ENCODE measurements around the gene CDK5RAP2. TPM values are rescaled to one million over a fixed set of nuclear protein-coding genes. Genes with fewer than 3 reads are reported as not detected.

CDK5RAP2 gene
- total and polyA plus RNA-seq, 9 of the 15 experiments (the other 6 are each of a cell fraction or from before 2014, with no cell fraction given) = 19.9 to 68.8 (median 42.2) TPM

DNA sequence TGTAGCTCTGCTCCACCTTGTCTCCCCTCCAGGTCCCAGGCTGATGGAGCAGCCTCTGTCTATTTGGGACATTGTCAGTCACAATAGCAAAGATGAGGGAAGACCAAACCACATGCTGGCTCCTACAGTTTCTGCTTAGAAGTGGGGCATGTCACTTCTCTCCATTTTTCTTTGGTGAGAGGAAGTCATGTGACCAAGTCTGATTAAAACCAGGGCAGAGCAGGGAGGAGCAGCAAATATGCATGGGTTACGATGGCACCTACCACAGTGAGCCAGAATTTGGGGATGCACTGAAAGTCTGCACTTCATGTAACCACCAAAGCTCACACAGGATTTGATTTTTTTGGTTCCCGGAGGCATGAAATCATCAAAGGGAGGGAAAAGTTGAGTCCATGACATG lies 234.6 kb downstream of the CDK5RAP2 start:
- in situ Hi-C loops (cut with MboI) = no loop called here
- DNase-seq (ENCODE audit: extremely low read depth in 1 of 4, low spot score in 3 of 4) = no peak
- H3K4me1 ChIP-seq (replicated peaks in 1 of 2; ENCODE audit: control insufficient read depth in 2 of 2, insufficient read depth in 2 of 2, low read length in 2 of 2) = no peaks in the 10 kb centered on the region
- H2AFZ ChIP-seq (ENCODE audit: low read depth, low read length) = no peak overlapping the region
- 3% methylated on average over 2 of the region's 2 CpGs for WGBS (ENCODE audit: insufficient coverage, low coverage, missing lambda C conversion rate)
- TF ChIP-seq, protein P1, sequence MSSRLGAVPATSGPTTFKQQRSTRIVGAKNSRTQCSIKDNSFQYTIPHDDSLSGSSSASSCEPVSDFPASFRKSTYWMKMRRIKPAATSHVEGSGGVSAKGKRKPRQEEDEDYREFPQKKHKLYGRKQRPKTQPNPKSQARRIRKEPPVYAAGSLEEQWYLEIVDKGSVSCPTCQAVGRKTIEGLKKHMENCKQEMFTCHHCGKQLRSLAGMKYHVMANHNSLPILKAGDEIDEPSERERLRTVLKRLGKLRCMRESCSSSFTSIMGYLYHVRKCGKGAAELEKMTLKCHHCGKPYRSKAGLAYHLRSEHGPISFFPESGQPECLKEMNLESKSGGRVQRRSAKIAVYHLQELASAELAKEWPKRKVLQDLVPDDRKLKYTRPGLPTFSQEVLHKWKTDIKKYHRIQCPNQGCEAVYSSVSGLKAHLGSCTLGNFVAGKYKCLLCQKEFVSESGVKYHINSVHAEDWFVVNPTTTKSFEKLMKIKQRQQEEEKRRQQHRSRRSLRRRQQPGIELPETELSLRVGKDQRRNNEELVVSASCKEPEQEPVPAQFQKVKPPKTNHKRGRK (tag; IDR thresholded peaks at IDR 0.05) = no peak
- TF ChIP-seq, protein P2, sequence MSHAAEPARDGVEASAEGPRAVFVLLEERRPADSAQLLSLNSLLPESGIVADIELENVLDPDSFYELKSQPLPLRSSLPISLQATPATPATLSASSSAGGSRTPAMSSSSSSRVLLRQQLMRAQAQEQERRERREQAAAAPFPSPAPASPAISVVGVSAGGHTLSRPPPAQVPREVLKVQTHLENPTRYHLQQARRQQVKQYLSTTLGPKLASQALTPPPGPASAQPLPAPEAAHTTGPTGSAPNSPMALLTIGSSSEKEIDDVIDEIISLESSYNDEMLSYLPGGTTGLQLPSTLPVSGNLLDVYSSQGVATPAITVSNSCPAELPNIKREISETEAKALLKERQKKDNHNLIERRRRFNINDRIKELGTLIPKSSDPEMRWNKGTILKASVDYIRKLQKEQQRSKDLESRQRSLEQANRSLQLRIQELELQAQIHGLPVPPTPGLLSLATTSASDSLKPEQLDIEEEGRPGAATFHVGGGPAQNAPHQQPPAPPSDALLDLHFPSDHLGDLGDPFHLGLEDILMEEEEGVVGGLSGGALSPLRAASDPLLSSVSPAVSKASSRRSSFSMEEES (CRISPR knock-in tag; IDR thresholded peaks at IDR 0.05) = peak; percentile 78
- TF ChIP-seq, protein P3, sequence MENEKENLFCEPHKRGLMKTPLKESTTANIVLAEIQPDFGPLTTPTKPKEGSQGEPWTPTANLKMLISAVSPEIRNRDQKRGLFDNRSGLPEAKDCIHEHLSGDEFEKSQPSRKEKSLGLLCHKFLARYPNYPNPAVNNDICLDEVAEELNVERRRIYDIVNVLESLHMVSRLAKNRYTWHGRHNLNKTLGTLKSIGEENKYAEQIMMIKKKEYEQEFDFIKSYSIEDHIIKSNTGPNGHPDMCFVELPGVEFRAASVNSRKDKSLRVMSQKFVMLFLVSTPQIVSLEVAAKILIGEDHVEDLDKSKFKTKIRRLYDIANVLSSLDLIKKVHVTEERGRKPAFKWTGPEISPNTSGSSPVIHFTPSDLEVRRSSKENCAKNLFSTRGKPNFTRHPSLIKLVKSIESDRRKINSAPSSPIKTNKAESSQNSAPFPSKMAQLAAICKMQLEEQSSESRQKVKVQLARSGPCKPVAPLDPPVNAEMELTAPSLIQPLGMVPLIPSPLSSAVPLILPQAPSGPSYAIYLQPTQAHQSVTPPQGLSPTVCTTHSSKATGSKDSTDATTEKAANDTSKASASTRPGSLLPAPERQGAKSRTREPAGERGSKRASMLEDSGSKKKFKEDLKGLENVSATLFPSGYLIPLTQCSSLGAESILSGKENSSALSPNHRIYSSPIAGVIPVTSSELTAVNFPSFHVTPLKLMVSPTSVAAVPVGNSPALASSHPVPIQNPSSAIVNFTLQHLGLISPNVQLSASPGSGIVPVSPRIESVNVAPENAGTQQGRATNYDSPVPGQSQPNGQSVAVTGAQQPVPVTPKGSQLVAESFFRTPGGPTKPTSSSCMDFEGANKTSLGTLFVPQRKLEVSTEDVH (IDR thresholded peaks at IDR 0.05; ENCODE audit: low read depth, partially characterized antibody) = no peak
- TF ChIP-seq DIDO1 (tag; IDR thresholded peaks at IDR 0.05; ENCODE audit: low read depth) (no peak), SMAD2 (IDR thresholded peaks at IDR 0.05; ENCODE audit: low read depth, low read length) (no peak), FOXJ2 (tag; IDR thresholded peaks at IDR 0.05) (no peak)
- no peak for ATAC-seq
- ChIA-PET POLR2A (no interaction called here), CTCF (ENCODE audit: low intra/inter-chr PET ratio) (no interaction called here)
- no peaks in the 10 kb centered on the region for H3K9me3 ChIP-seq (replicated peaks; ENCODE audit: control insufficient read depth, insufficient read depth, low read depth, low read length)
- no peak overlapping the region for H3K4me2 ChIP-seq (ENCODE audit: insufficient read depth, low read length)
- H3K79me2 ChIP-seq (ENCODE audit: control insufficient read depth, insufficient read depth, low read length) = no peaks in the 10 kb centered on the region
- H4K20me1 ChIP-seq (replicated peaks; ENCODE audit: control insufficient read depth, insufficient read depth, low read length) = no peaks in the 10 kb centered on the region; the same call in 1 of the 2 replicates
- H3K9ac ChIP-seq (ENCODE audit: insufficient read depth in 1 of 2, low read depth in 2 of 2, low read length in 2 of 2) = no peak overlapping the region
- peaks cover 0 to 4% of the 10 kb centered on the region in 2 experiments; a peak in 1 of 5 replicates for H3K27me3 ChIP-seq (ENCODE audit: control insufficient read depth in 2 of 2, insufficient read depth in 2 of 2, low read length in 2 of 2)
- no peak overlapping the region for H3K4me3 ChIP-seq
- H3K27ac ChIP-seq (ENCODE audit: extremely low read depth, low read depth, low read length) = no peak overlapping the region
- H3K36me3 ChIP-seq (ENCODE audit: control insufficient read depth, insufficient read depth, low read length) = no peaks in the 10 kb centered on the region
- no peaks in the 10 kb centered on the region for H3K9me1 ChIP-seq (ENCODE audit: control insufficient read depth, insufficient read depth, low read length)
- FAIRE-seq = no peak
- no TSS peak for BruUV-seq (replicated peaks)
- intact Hi-C loops (cut with micrococcal nuclease) = loop anchor here (10.0 kb wide), 1 partner anchor 791 kb away; no protein-coding TSS in a partner anchor

Data from K562 (cell line).